K562 (cell line): ENCODE results near the gene CHRND. TPM values are rescaled to one million over a fixed set of nuclear protein-coding genes. Genes with fewer than 3 reads are reported as not detected.
A peak's percentile ranks its signal among the peaks of the same experiment; 100 is the strongest.

ENCODE experiments used
- ATAC-seq: fragments of 200-7000 bp; cut with Tn5 transposase; 3 replicates; pipeline ENCODE4 v1.9.1; 2020; ENCODE audit warnings: moderate library complexity
- BruUV-seq: library from RNA; stranded (reverse); fragments of 400-500 nt; replicated peaks from 2 replicates; lab custom pipeline; 2021; lab: Mats Ljungman, UMichigan
- CTCF ChIA-PET: fragments of 300-600 bp; formaldehyde crosslinking; extraction: SDS; loops from one replicate; lab custom pipeline; 2021; ENCODE audit warnings: low intra/inter-chr PET ratio; lab: Yijun Ruan, JAX
- POLR2A ChIA-PET: fragments of 300-600, 350-650 bp; sonication (Branson Sonifier 250); formaldehyde crosslinking; extraction: SDS; loops from one replicate; lab custom pipeline; 2021; ENCODE audit warnings: antibody characterized with exemption, inconsistent platforms; lab: Yijun Ruan, JAX
- DNase-seq, 4 experiments: peaks; one replicate each; pipeline versions ENCODE4 v3.0.0 to v3.0.0-alpha.2; 2011 to 2018; ENCODE audit warnings: low spot score in 3 of 4, mixed read lengths in 3 of 4; ENCODE audit errors: extremely low read depth in 1 of 4
- FAIRE-seq: peaks from 2 replicates; lab custom pipeline; 2011; peaks lifted over from hg19 to GRCh38; lab: Jason Lieb, UNC
- H2AFZ ChIP-seq: 2 replicates; pipeline ENCODE4 v1.6.0; 2011; ENCODE audit warnings: low read depth, low read length, control low read depth, inconsistent platforms
- H3K27ac ChIP-seq: fragments of 200-600 bp; 3 replicates; pipeline ENCODE4 v1.8.0; 2011; ENCODE audit warnings: low read depth, mild to moderate bottlenecking, control low read depth, inconsistent platforms, low read length, moderate library complexity, mixed read lengths; ENCODE audit errors: extremely low read depth
- H3K27me3 ChIP-seq, 2 experiments: fragments of 300-600 bp in 1 of 2; 2 replicates in 1 of 2; 3 replicates in 1 of 2; pipeline versions ENCODE4 v1.6.0 to v1.8.0; 2011; ENCODE audit warnings: inconsistent platforms in 2 of 2, low read length in 2 of 2, mild to moderate bottlenecking in 1 of 2, mixed read lengths in 1 of 2, moderate library complexity in 1 of 2; ENCODE audit not compliant: control insufficient read depth in 2 of 2, insufficient read depth in 2 of 2
- H3K36me3 ChIP-seq: fragments of 300-600 bp; 3 replicates; pipeline ENCODE4 v1.8.0; 2011; ENCODE audit warnings: mild to moderate bottlenecking, low read length, inconsistent platforms; ENCODE audit not compliant: control insufficient read depth, insufficient read depth
- H3K4me1 ChIP-seq, 2 experiments: fragments of 200-600 bp in 1 of 2; replicated peaks in 1 of 2; 2 replicates in 1 of 2; 3 replicates in 1 of 2; pipeline versions ENCODE4 v1.5.1 to v1.8.0; 2011; ENCODE audit warnings: inconsistent platforms in 2 of 2, low read length in 2 of 2, mild to moderate bottlenecking in 1 of 2, mixed read lengths in 1 of 2, moderate library complexity in 1 of 2; ENCODE audit not compliant: control insufficient read depth in 2 of 2, insufficient read depth in 2 of 2
- H3K4me2 ChIP-seq: 2 replicates; pipeline ENCODE4 v1.6.1; 2011; ENCODE audit warnings: low read length, control low read depth, inconsistent platforms, mixed read lengths; ENCODE audit not compliant: insufficient read depth
- H3K4me3 ChIP-seq: fragments of 200-600 bp; sonication (generic), shearing (Covaris generic); 2 replicates; pipeline ENCODE4 v1.5.1; 2016; ENCODE audit warnings: control low read depth, inconsistent platforms
- H3K79me2 ChIP-seq: fragments of 200-600 bp; 3 replicates; pipeline ENCODE4 v1.8.0; 2011; ENCODE audit warnings: low read length, inconsistent platforms; ENCODE audit not compliant: control insufficient read depth, insufficient read depth
- H3K9ac ChIP-seq, 2 experiments: 2 replicates each; pipeline versions ENCODE4 v1.6.0 to v1.6.1; 2011; ENCODE audit warnings: low read depth in 2 of 2, low read length in 2 of 2, control low read depth in 1 of 2, inconsistent platforms in 1 of 2, mild to moderate bottlenecking in 1 of 2, mixed read lengths in 1 of 2; ENCODE audit not compliant: insufficient read depth in 1 of 2
- H3K9me1 ChIP-seq: one replicate; pipeline ENCODE4 v1.6.0; 2011; ENCODE audit warnings: inconsistent platforms, mild to moderate bottlenecking, low read length, moderate library complexity; ENCODE audit not compliant: control insufficient read depth, insufficient read depth
- H3K9me3 ChIP-seq: replicated peaks from 2 replicates; pipeline ENCODE4 v1.5.1; 2011; ENCODE audit warnings: low read depth, low read length, inconsistent platforms; ENCODE audit not compliant: control insufficient read depth, insufficient read depth
- H4K20me1 ChIP-seq: replicated peaks from 2 replicates; pipeline ENCODE4 v1.6.1; 2011; ENCODE audit warnings: low read length, inconsistent platforms, mixed read lengths; ENCODE audit not compliant: control insufficient read depth, insufficient read depth
- ATF1 ChIP-seq, 2 experiments: fragments of 450-650 bp in 1 of 2; IDR thresholded peaks; 2 replicates each; pipeline ENCODE4 v1.6.1; 2016; ENCODE audit warnings: missing compliant biosample characterization in 1 of 2, missing genetic modification characterization in 1 of 2
- ATF3 ChIP-seq, 2 experiments: fragments of 450-650 bp in 1 of 2; sonication (generic) in 1 of 2; formaldehyde crosslinking in 1 of 2; IDR thresholded peaks in 1 of 2; conservative IDR thresholded peaks in 1 of 2; 2 replicates each; pipeline versions ENCODE4 v1.6.1 to v1.8.1; 2016 to 2023; ENCODE audit warnings: mild to moderate bottlenecking in 2 of 2, moderate library complexity in 2 of 2, inconsistent platforms in 1 of 2, missing genetic modification reagents in 1 of 2
- ATF7 ChIP-seq: fragments of 450-650 bp; IDR thresholded peaks from 2 replicates; pipeline ENCODE4 v1.7.1; 2014; ENCODE audit warnings: mild to moderate bottlenecking, moderate library complexity
- CREB1 ChIP-seq, 2 experiments: sonication (generic) in 1 of 2; formaldehyde crosslinking in 1 of 2; IDR thresholded peaks; 2 replicates each; pipeline versions ENCODE4 v1.6.1 to v1.8.0; 2012 to 2022; ENCODE audit warnings: inconsistent platforms in 1 of 2, mild to moderate bottlenecking in 1 of 2, missing genetic modification reagents in 1 of 2, moderate library complexity in 1 of 2
- CREM ChIP-seq: IDR thresholded peaks from 2 replicates; pipeline ENCODE4 v1.6.1; 2014; ENCODE audit warnings: antibody characterized with exemption, low read depth
- EGR1 ChIP-seq: fragments of 450-650 bp; conservative IDR thresholded peaks from 2 replicates; pipeline ENCODE4 v1.6.1; 2017; ENCODE audit warnings: mild to moderate bottlenecking
- NCOR1 ChIP-seq: fragments of 450-650 bp; IDR thresholded peaks from 2 replicates; pipeline ENCODE4 v1.6.1; 2016; ENCODE audit warnings: mild to moderate bottlenecking, moderate library complexity
- POU5F1 ChIP-seq: fragments of 150-350 bp; IDR thresholded peaks from 2 replicates; pipeline ENCODE4 v1.6.1; 2014; ENCODE audit warnings: borderline replicate concordance, low read length, low read depth, mild to moderate bottlenecking; ENCODE audit not compliant: partially characterized antibody
- VEZF1 ChIP-seq: fragments of 200-800 bp; sonication (Bioruptor generic); IDR thresholded peaks from 2 replicates; pipeline ENCODE4 v1.6.1; 2017; ENCODE audit warnings: missing genetic modification characterization, missing compliant biosample characterization
- ZBTB12 ChIP-seq: fragments of 250-450 bp; sonication (Bioruptor Pico); IDR thresholded peaks from 2 replicates; pipeline ENCODE4 v1.4.0; 2020
- ZBTB43 ChIP-seq: sonication (generic); formaldehyde crosslinking; IDR thresholded peaks from 2 replicates; pipeline ENCODE4 v1.8.0; 2023; ENCODE audit warnings: mild to moderate bottlenecking, missing genetic modification reagents
- WGBS: fragments of 100-300 bp; shearing (Covaris generic); methylation state at CpG from one replicate; pipeline ENCODE4 v1.1.6; 2016; ENCODE audit warnings: low coverage, mixed read lengths; ENCODE audit not compliant: insufficient coverage; ENCODE audit errors: missing lambda C conversion rate; 5-methylcytosine and 5-hydroxymethylcytosine counted together
- in situ Hi-C: fragments of 300-500 bp; cut with MboI; formaldehyde crosslinking; loops from 4 replicates; pipeline ENCODE4 v1.15.0; 2018; ENCODE audit warnings: inconsistent platforms, mixed read lengths
- intact Hi-C: fragments of 100-400 bp; cut with micrococcal nuclease; formaldehyde crosslinking; loops from 2 replicates; pipeline ENCODE4 v1.14.2; 2022
- polyA plus RNA-seq, 8 experiments: library from polyadenylated mRNA; depleted of rRNA in 4 of 8; stranded (reverse) in 5 of 8; unstranded in 3 of 8; fragments of >200 nt; fragmentation: Nextera tagmentation in 2 of 8; fragmentation: Illumina TruSeq in 1 of 8; extraction: Ambion mirVana in 2 of 8; extraction: Trizol in 1 of 8; gene quantifications; 2 replicates each; pipeline versions ENCODE4 v1.2.1 to v1.2.3, GENCODE V29; 2011 to 2014; ENCODE audit warnings: inconsistent platforms in 1 of 8, missing spikeins in 1 of 8
- total RNA-seq, 7 experiments: library from RNA; depleted of rRNA in 6 of 7; stranded (reverse); fragments of >200 nt in 6 of 7; fragmentation: Illumina TruSeq in 2 of 7; extraction: Trizol in 2 of 7; gene quantifications; 2 replicates each; pipeline versions ENCODE4 v1.2.1 to v1.2.3, GENCODE V29; 2011 to 2021; ENCODE audit warnings: low replicate concordance in 1 of 7

The CHRND gene
- total and polyA plus RNA-seq, 9 of the 15 experiments (the other 6 are each of a cell fraction or from before 2014, with no cell fraction given) = not detected

- Histone ChIP-seq H3K4me1 (peaks cover 0 to 13% of the 10 kb centered on the region in 2 experiments; a peak in 2 of 5 replicates), H3K36me3 (no peaks in the 10 kb centered on the region), H3K4me3 (no peak overlapping the region), H3K27ac (no peak overlapping the region), H3K27me3 (peaks cover 3 to 45% of the 10 kb centered on the region in 2 experiments; a peak in 2 of 5 replicates), H3K79me2 (no peaks in the 10 kb centered on the region), H3K4me2 (no peak overlapping the region), H4K20me1 (no peaks in the 10 kb centered on the region), H3K9me1 (no peaks in the 10 kb centered on the region), H2AFZ (no peak overlapping the region), H3K9ac (no peak overlapping the region), H3K9me3 (no peaks in the 10 kb centered on the region)
- in situ Hi-C loops = no loop called here
- ATAC-seq = peak; percentile 58
- intact Hi-C loops = no loop called here
- peak; percentile 40 to 73 (median 56) for DNase-seq
- POLR2A ChIA-PET = no interaction called here
- no peak for FAIRE-seq
- CTCF ChIA-PET = no interaction called here
- 2% methylated on average over 14 of the region's 75 CpGs for WGBS
- no TSS peak for BruUV-seq
- TF ChIP-seq ZBTB12 (peak; percentile 24; the same call in 1 of the 2 replicates), CREB1 (IDR thresholded peaks at IDR 0.05) (peak; percentile 91), CREB1 (CRISPR knock-in tag; IDR thresholded peaks at IDR 0.05) (peak; percentile 83), ATF3 (IDR thresholded peaks at IDR 0.05) (peak; percentile 71; the same call in 1 of the 2 replicates), ATF3 (CRISPR knock-in tag; conservative IDR thresholded peaks at IDR 0.05) (no peak), VEZF1 (peak; percentile 62), ATF7 (peak; percentile 37; the same call in 1 of the 2 replicates), CREM (peak; percentile 92), ATF1 (CRISPR knock-in tag; IDR thresholded peaks at IDR 0.05) (no peak), ATF1 (tag; IDR thresholded peaks at IDR 0.05) (peak; percentile 89), EGR1 (peak; percentile 87), POU5F1 (no peak), ZBTB43 (CRISPR knock-in tag) (no peak), NCOR1 (no peak)
Observed at GRCh38 chr2:232502911-232503808, 22.8 kb upstream of the CHRND start.
